Left kidney (tissue), 2 donors: ENCODE data around the gene SRP9. TPM values are rescaled to one million over a fixed set of nuclear protein-coding genes. Genes with fewer than 3 reads are reported as not detected.
"Not testable (repeated sequence)": the region's sequence is repeated elsewhere in the genome, so short reads cannot be mapped to it uniquely, and the experiment has no call there.

Experiments used
- DNase-seq: peaks from one replicate; pipeline ENCODE4 v3.0.0-alpha.2; 2013
- polyA plus RNA-seq: library from polyadenylated mRNA; unstranded; fragments of 120-200 nt; gene quantifications from one replicate; pipeline ENCODE4 v1.2.1, GENCODE V29; 2013; ENCODE audit not compliant: insufficient read length

Gene SRP9
- polyA plus RNA-seq, 1 donor = 469 TPM

DNA sequence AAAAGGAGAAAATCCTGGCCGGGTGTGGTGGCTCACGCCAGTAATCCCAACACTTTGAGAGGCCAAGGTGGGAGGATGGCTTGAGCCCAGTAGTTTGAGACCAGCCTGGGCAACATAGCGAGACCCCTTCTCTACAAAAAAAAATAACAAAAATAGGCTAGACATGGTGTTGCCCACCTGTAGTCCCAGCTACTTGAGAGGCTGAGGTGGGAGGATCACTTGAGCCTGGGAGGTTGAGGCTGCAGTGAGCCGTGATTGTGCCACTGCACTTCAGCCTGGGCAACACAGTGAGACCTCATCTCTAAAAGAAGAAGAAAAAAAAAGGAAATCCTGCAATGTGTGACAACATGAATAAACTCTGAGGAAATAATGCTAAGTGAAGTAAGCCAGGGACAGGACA, 58.7 kb downstream of the SRP9 start:
- DNase-seq = not testable (repeated sequence)

DNA sequence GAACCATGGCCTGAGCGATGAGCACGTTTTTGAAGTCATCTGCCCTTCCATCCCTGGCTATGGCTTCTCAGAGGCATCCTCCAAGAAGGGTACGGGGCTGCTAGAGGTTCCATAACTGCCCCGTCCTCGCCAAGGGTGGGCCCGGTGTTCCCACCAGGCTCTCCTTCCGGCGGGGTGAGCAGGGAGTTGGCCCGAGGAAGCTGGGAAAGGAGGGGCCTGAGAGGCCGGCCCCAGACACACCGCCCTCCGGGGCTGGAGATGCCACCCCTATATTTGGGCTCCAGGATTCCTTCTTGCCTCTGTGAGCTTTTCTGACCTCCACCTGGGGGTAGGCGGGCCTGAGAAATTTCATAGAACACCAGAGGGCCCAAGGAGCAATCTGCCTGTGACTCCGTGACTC, 61.2 kb downstream of the SRP9 start:
- DNase-seq = no peak

Other genes with a start within 250 kb of the SRP9 start
- gene ENAH, start 124.7 kb upstream of the SRP9 start, polyA plus RNA-seq = 121 TPM
- gene EPHX1, start 32.3 kb downstream of the SRP9 start, polyA plus RNA-seq = 59.0 TPM
- gene TMEM63A, start 104.6 kb downstream of the SRP9 start, polyA plus RNA-seq = 82.2 TPM
- 3.6 TPM for gene LEFTY1, start 111.3 kb downstream of the SRP9 start, polyA plus RNA-seq
- gene PYCR2, start 146.4 kb downstream of the SRP9 start, polyA plus RNA-seq = 52.5 TPM
- 0.98 TPM for gene LEFTY2, start 163.4 kb downstream of the SRP9 start, polyA plus RNA-seq
- gene SDE2, start 221.5 kb downstream of the SRP9 start, polyA plus RNA-seq = 22.2 TPM